Stimulated activated CD4-positive, alpha-beta T cell treated with anti-CD3 and anti-CD28 coated beads, Interleukin-1b, Interleukin-23, amount 100 ng/mL, for 4 hours (primary cell): ENCODE measurements around the gene PHACTR3.

Experiments used
- DNase-seq, 2 donors: peaks; one replicate each; pipeline ENCODE4 v3.0.0-alpha.2; 2020; ENCODE audit warnings: low read depth in 2 of 2

The PHACTR3 gene

GRCh38 chr20:59751075-59751711 is 146.9 kb downstream of the PHACTR3 start:
- DNase-seq, result peak in 1 of 2 donors; percentile 21

- DNase-seq, result no peak
Observed at GRCh38 chr20:59752101-59752586, 147.8 kb downstream of the PHACTR3 start.

GRCh38 chr20:59752704-59753460 is 148.5 kb downstream of the PHACTR3 start:
- no peak for DNase-seq

GRCh38 chr20:59753836-59754235 is 149.5 kb downstream of the PHACTR3 start:
- DNase-seq, result no peak

- no peak for DNase-seq
Observed at GRCh38 chr20:59754551-59754950, 150.2 kb downstream of the PHACTR3 start.

- no peak for DNase-seq
Observed at GRCh38 chr20:59756241-59756640, 151.9 kb downstream of the PHACTR3 start.

- DNase-seq, result no peak
Observed at GRCh38 chr20:59764037-59764436, 159.7 kb downstream of the PHACTR3 start.

GRCh38 chr20:59765599-59766177 is 161.3 kb downstream of the PHACTR3 start:
- no peak for DNase-seq

GRCh38 chr20:59767656-59768055 is 163.3 kb downstream of the PHACTR3 start:
- DNase-seq, result no peak

GRCh38 chr20:59770270-59770669 is 165.9 kb downstream of the PHACTR3 start:
- no peak for DNase-seq

- no peak for DNase-seq
Observed at GRCh38 chr20:59770851-59771250, 166.5 kb downstream of the PHACTR3 start.

GRCh38 chr20:59771506-59772372 is 167.4 kb downstream of the PHACTR3 start:
- DNase-seq, result no peak

GRCh38 chr20:59772373-59772705 is 168.0 kb downstream of the PHACTR3 start:
- DNase-seq, result no peak

GRCh38 chr20:59772931-59773913 is 168.9 kb downstream of the PHACTR3 start:
- no peak for DNase-seq

- no peak for DNase-seq
Observed at GRCh38 chr20:59774204-59774641, 169.9 kb downstream of the PHACTR3 start.

GRCh38 chr20:59774921-59775686 is 170.8 kb downstream of the PHACTR3 start:
- no peak for DNase-seq

GRCh38 chr20:59775687-59776055 is 171.3 kb downstream of the PHACTR3 start:
- no peak for DNase-seq

- no peak for DNase-seq
Observed at GRCh38 chr20:59776059-59776603, 171.8 kb downstream of the PHACTR3 start.

GRCh38 chr20:59776626-59777330 is 172.4 kb downstream of the PHACTR3 start:
- no peak for DNase-seq
